MM.1S (cell line): ENCODE results near the gene SYTL4.
A peak's percentile ranks its signal among the peaks of the same experiment; 100 is the strongest.

Experiments
- DNase-seq: peaks from one replicate; pipeline ENCODE4 v3.0.0-alpha.2; 2015
- H2AFZ ChIP-seq: fragments of 300-600 bp; sonication (generic); 2 replicates; pipeline ENCODE4 v1.6.0; 2016; ENCODE audit warnings: antibody characterized with exemption, low read length
- H3F3A ChIP-seq: fragments of 300-600 bp; sonication (generic); 2 replicates; pipeline ENCODE4 v1.6.1; 2016; ENCODE audit warnings: mild to moderate bottlenecking, antibody characterized with exemption, low read length, moderate library complexity, mixed read lengths; ENCODE audit not compliant: insufficient read depth
- H3K27ac ChIP-seq: fragments of 300-600 bp; sonication (generic); 2 replicates; pipeline ENCODE4 v1.5.1; 2016; ENCODE audit warnings: mild to moderate bottlenecking, low read length
- H3K27me3 ChIP-seq: fragments of 300-600 bp; sonication (generic); replicated peaks from 2 replicates; pipeline ENCODE4 v1.6.0; 2016; ENCODE audit warnings: low read length; ENCODE audit not compliant: insufficient read depth
- H3K36me3 ChIP-seq: fragments of 300-600 bp; sonication (generic); replicated peaks from 2 replicates; pipeline ENCODE4 v1.6.1; 2016; ENCODE audit warnings: mild to moderate bottlenecking, low read length, mixed read lengths; ENCODE audit not compliant: insufficient read depth
- H3K4me1 ChIP-seq: fragments of 300-600 bp; sonication (generic); 2 replicates; pipeline ENCODE4 v1.6.1; 2016; ENCODE audit warnings: low read length, mixed read lengths
- H3K4me2 ChIP-seq: fragments of 300-600 bp; sonication (generic); 2 replicates; pipeline ENCODE4 v1.6.0; 2016; ENCODE audit warnings: low read depth, low read length
- H3K4me3 ChIP-seq: fragments of 300-600 bp; sonication (generic); 2 replicates; pipeline ENCODE4 v1.5.1; 2016; ENCODE audit warnings: low read length, mixed read lengths
- H3K79me2 ChIP-seq: fragments of 300-600 bp; sonication (generic); 2 replicates; pipeline ENCODE4 v1.6.1; 2016; ENCODE audit warnings: mixed run types, low read length, mixed read lengths
- H3K9ac ChIP-seq: fragments of 300-600 bp; sonication (generic); 2 replicates; pipeline ENCODE4 v1.6.1; 2016; ENCODE audit warnings: low read length, mixed read lengths
- H3K9me2 ChIP-seq: fragments of 300-600 bp; sonication (generic); replicated peaks from 2 replicates; pipeline ENCODE4 v1.6.1; 2016; ENCODE audit warnings: mild to moderate bottlenecking, low read length, mixed read lengths; ENCODE audit not compliant: insufficient read depth
- H3K9me3 ChIP-seq: fragments of 300-600 bp; sonication (generic); replicated peaks from 2 replicates; pipeline ENCODE4 v1.6.1; 2016; ENCODE audit warnings: mild to moderate bottlenecking, low read length, mixed read lengths; ENCODE audit not compliant: insufficient read depth
- H4K20me1 ChIP-seq: fragments of 300-600 bp; sonication (generic); 2 replicates; pipeline ENCODE4 v1.6.1; 2016; ENCODE audit warnings: mild to moderate bottlenecking, low read length, moderate library complexity, mixed read lengths; ENCODE audit not compliant: insufficient read depth
- CTCF ChIP-seq: fragments of 300-600 bp; sonication (generic); IDR thresholded peaks from 2 replicates; pipeline ENCODE4 v1.5.1; 2016; ENCODE audit warnings: antibody characterized with exemption, low read length, mixed read lengths
- EZH2 ChIP-seq: fragments of 300-600 bp; sonication (generic); optimal IDR thresholded peaks from 2 replicates; pipeline ENCODE3; 2017; ENCODE audit warnings: low read depth, mild to moderate bottlenecking, antibody characterized with exemption, low read length, mixed read lengths
- EZH2phosphoT487 ChIP-seq: fragments of 300-600 bp; sonication (generic); IDR thresholded peaks from 2 replicates; pipeline ENCODE4 v1.6.1; 2018; ENCODE audit warnings: antibody characterized with exemption, low read length

SYTL4 gene

GRCh38 chrX:100658941-100659381 lies 73.0 kb downstream of the SYTL4 start:
- Histone ChIP-seq H3K9me2 (no peaks in the 10 kb centered on the region), H3K4me2 (no peak overlapping the region; the same call in 1 of the 2 replicates), H3K9me3 (no peaks in the 10 kb centered on the region), H2AFZ (no peak overlapping the region), H3K36me3 (no peaks in the 10 kb centered on the region), H3K79me2 (no peaks in the 10 kb centered on the region), H3K9ac (no peak overlapping the region), H3F3A (no peaks in the 10 kb centered on the region), H4K20me1 (no peaks in the 10 kb centered on the region), H3K4me1 (no peaks in the 10 kb centered on the region), H3K4me3 (no peak overlapping the region), H3K27me3 (0 out of 2 replicates have a peak, but pooled peaks cover 6% of the 10 kb centered on the region), H3K27ac (no peak overlapping the region)
- DNase-seq = no peak
- TF ChIP-seq EZH2 (no peak), EZH2phosphoT487 (no peak), CTCF (no peak)

- Histone ChIP-seq H3F3A (no peaks in the 10 kb centered on the region), H3K27me3 (no peaks in the 10 kb centered on the region), H3K27ac (no peak overlapping the region), H3K9me2 (no peaks in the 10 kb centered on the region), H3K4me2 (no peak overlapping the region), H3K4me3 (no peak overlapping the region), H2AFZ (no peak overlapping the region), H3K36me3 (no peaks in the 10 kb centered on the region), H3K79me2 (no peaks in the 10 kb centered on the region), H3K9me3 (no peaks in the 10 kb centered on the region), H3K4me1 (no peaks in the 10 kb centered on the region), H4K20me1 (no peaks in the 10 kb centered on the region), H3K9ac (no peak overlapping the region)
- peak; percentile 22 for DNase-seq
- TF ChIP-seq EZH2phosphoT487 (no peak), EZH2 (no peak), CTCF (peak; percentile 36)
These were observed 77.7 kb downstream of the SYTL4 start for GRCh38 chrX:100654261-100654660.

DNA sequence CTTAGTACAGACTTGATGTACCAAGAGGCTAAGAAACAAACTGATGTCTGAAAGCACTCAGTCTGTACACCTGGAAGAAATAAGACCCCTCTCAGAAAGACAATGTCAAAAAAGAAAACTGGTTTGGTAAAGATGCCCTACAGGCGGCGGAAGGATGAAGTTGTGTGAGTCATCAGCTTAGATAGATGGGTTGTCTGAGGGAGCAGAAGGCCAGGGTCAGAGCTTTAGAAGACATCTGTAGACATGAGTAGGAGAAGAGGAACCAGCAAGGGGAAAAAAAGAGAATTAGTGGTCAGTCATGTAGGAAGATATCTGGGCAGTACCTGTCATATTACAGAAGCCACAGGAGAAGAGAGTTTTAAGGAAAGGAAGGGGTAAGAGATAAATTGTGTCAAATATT lies 79.7 kb downstream of the SYTL4 start:
- Histone ChIP-seq H3K79me2 (no peaks in the 10 kb centered on the region), H3K9ac (no peak overlapping the region), H2AFZ (no peak overlapping the region), H4K20me1 (no peaks in the 10 kb centered on the region), H3K36me3 (no peaks in the 10 kb centered on the region), H3K4me2 (no peak overlapping the region), H3K9me2 (no peaks in the 10 kb centered on the region), H3K27ac (no peak overlapping the region), H3K4me3 (no peak overlapping the region), H3K27me3 (no peaks in the 10 kb centered on the region), H3K9me3 (no peaks in the 10 kb centered on the region), H3K4me1 (no peaks in the 10 kb centered on the region), H3F3A (no peaks in the 10 kb centered on the region)
- TF ChIP-seq EZH2phosphoT487 = no peak
- TF ChIP-seq EZH2 = no peak
- TF ChIP-seq CTCF = no peak
- DNase-seq = no peak
